Stimulated activated CD8-positive, alpha-beta memory T cell treated with anti-CD3 and anti-CD28 coated beads, Interleukin-4, amount 100 ng/mL, for 4 hours (primary cell): ENCODE measurements around the gene MS4A10.
"Not testable (repeated sequence)": the region's sequence is repeated elsewhere in the genome, so short reads cannot be mapped to it uniquely, and the experiment has no call there.

Source experiments
- DNase-seq, 2 donors: peaks; one replicate each; pipeline ENCODE4 v3.0.0-alpha.2; 2020; ENCODE audit warnings: low read depth in 2 of 2, low spot score in 1 of 2

MS4A10 gene

GRCh38 chr11:60823745-60824306 lies 38.7 kb downstream of the MS4A10 start:
- DNase-seq, result not testable (repeated sequence)

- no peak for DNase-seq
Measured at GRCh38 chr11:60825118-60825517, 40.0 kb downstream of the MS4A10 start.

- no peak for DNase-seq
Measured at GRCh38 chr11:60825790-60826189, 40.7 kb downstream of the MS4A10 start.

- no peak for DNase-seq
Measured at GRCh38 chr11:60830478-60831142, 45.5 kb downstream of the MS4A10 start.

- peak; percentile 55 to 70 for DNase-seq
Measured at GRCh38 chr11:60831143-60831500, 46.0 kb downstream of the MS4A10 start.

GRCh38 chr11:60831501-60832079 lies 46.5 kb downstream of the MS4A10 start:
- no peak for DNase-seq

- DNase-seq, result no peak
Measured at GRCh38 chr11:60834742-60835533, 49.8 kb downstream of the MS4A10 start.

- no peak for DNase-seq
Measured at GRCh38 chr11:60835534-60835846, 50.4 kb downstream of the MS4A10 start.

DNA sequence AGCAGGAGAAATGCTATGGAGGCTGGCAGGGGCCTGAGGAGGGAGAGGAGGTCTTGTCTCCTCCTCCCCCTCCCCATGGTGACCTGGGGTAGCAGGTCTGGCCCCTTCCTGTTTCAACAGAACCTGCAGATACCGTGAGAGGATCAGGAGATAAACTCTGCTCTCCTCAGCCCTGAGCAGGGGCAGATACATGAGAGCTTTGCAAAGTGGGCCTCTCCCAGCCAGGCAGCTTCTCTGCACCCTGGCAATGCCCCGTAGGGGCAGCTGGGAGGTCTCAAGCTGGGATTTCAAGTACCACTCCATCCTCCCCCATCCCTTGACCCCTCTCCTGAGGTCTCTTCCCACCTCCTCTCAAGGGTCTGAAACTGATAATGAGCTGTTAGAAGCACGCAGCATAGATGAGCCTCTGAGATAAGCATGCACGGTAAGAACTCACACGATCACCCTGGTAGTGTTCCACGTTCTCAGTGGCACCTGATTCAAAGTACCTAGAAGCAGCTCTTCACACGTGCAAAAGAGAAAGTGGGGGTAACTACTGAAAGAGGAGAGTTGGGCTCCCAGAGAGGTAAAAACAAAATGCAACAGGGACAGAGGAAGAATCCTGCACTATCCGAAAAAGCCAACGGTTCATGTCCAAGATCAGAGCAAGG lies 51.9 kb downstream of the MS4A10 start:
- no peak for DNase-seq

- no peak for DNase-seq
Measured at GRCh38 chr11:60838132-60838531, 53.0 kb downstream of the MS4A10 start.

- DNase-seq, result no peak
Measured at GRCh38 chr11:60840470-60841430, 55.6 kb downstream of the MS4A10 start.

DNA sequence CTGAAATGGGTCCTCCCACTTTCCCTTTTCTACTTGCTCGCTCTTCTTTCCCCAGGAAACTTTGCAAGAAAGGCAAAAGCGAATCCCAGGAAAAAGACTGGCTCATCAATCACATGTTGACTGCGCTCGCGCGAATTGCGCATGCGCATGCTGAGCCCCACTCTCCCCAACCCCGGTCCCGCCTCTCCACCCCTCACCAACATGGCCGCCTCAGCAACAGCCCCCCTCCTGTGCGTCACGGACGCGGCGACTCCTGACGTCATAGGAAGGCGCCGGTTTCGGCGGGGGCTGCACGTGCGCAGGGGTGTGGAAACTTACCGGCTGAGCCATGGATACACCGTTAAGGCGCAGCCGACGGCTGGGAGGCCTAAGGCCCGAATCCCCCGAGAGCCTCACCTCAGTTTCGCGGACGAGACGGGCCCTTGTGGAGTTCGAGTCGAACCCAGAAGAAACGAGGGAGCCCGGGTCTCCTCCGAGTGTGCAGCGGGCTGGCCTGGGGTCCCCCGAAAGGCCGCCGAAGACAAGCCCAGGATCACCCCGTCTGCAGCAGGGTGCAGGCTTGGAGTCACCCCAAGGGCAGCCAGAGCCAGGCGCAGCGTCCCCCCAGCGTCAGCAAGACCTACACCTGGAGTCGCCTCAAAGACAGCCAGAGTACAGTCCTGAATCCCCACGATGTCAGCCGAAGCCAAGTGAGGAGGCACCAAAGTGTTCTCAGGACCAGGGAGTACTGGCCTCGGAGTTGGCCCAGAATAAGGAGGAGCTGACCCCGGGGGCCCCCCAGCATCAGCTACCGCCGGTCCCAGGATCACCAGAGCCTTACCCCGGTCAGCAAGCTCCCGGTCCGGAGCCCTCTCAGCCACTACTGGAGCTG lies 56.9 kb downstream of the MS4A10 start, which contains the start of gene CCDC86:
TSS of gene CCDC86 (plus strand) at position 317 of the 871 bp plus-strand sequence. CDS start at position 329, 12 bp downstream.
- DNase-seq, result peak; percentile 97 to 99

- DNase-seq, result no peak
Measured at GRCh38 chr11:60842668-60843600, 57.8 kb downstream of the MS4A10 start.

DNA sequence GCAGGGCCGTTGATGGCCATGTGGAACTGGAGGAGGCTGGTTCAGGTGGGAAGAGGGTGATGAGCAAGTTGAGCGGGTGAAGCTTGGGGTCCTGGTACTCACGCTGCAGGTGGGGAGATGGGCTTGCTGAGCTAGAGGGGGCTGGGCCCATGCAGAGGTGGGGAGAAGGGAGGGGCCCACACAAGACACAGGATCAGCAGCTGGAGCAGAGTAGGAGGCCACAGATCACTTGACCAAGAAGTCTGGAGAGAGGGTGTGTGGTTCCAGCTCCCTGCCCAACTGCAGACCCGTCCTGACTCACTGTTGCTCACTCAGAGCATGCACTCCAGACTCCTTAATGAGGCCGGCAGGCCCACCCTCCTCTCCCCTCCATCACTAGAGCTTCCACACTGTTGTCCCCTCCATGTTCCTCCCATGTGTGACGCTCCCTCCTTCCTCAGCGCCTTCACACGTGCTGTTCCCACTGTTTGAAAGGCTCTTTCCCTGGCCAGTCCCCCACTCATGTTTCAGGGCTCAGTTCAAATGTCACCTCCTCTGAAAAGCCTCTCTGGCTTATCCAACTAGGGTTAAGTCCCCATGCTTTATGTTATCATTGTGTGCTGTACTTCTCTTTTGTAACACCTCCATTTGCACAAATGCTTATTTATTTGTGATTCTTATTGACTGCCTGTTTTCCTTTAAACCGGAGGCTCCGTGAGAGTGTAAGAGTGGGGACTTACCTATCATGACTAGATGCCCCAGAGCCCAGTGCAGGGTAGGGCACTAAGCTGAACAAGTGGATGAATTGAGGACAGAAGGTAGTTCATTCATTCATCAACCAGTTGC lies 59.1 kb downstream of the MS4A10 start:
- no peak for DNase-seq

DNA sequence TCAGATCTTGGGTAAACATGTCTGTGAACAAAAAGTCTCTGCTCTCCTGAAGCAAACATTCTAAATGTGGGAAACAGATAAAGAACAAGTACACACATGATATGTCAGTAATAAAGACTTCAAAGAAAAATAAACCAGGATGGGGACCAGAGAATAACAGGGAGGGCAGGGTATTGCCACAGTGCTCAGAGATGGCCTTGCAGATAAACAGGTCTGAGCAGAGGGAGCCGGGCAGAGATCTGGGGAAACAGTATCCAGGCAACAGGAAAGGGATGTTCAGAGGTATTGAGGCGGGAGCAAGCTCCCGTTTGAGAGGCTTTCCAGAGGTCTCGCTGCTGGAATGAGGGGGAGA lies 59.7 kb downstream of the MS4A10 start:
- DNase-seq, result no peak

DNA sequence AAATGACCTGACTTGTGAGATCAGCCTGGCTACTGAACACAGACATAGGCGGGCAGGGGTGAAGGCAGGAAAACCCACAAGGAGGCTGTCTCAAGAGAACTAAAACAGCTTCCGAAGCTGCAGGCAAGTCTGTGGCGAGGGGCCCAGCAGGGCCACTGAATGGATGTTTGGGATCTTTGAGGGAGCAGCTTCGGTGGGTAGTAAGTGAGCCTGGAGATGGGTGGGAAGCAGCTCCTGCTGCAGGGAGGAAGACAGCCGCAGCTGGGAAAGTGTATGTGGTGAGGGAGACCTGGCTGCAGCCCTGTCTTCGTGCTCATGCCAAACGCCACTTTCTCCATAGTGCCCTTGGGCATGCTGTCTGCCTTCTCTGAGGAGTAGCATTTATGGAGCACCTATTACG lies 60.2 kb downstream of the MS4A10 start:
- no peak for DNase-seq

DNA sequence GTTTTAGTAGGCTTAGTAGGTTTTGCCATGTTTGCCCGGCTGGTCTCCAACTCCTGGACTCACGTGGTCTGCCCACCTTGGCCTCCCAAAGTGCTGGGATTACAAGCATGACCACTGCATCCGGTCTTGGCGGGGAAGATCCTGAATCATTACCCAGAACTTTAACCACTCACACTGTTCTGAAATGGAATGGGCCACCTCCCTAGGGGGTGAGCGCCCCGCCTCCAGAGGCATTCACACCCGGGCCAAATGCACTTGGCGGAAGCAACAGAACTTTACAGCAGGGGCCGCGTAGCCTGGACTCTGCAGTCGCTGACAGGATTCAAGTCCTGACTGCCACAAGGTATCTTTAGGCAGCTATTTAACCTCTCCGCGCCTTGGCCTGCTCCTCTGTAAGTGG lies 62.1 kb downstream of the MS4A10 start:
- no peak for DNase-seq

DNA sequence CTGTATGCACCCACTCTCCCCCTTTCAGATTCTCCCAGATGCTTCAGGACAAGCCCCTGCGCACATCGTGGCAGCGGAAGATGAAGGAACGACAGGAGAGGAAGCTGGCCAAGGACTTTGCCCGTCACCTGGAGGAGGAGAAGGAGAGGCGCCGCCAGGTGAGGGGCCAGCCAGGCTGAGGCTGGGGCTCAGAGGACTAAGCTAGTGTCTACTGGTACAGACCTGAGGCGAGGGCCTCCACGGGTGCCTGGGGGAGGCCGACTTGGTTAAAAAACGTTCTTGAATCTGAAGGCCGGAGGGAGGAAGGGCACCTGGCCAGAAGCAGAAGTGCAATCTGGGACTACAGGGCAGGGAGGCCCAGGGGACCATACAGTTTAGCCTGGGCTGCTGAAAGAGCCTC lies 62.8 kb downstream of the MS4A10 start:
- DNase-seq, result no peak
